Natural killer cell (primary cell): Measurements from ENCODE around the gene NCAM2. TPM values are rescaled to one million over a fixed set of nuclear protein-coding genes. Genes with fewer than 3 reads are reported as not detected.

ENCODE experiments used
- ATAC-seq, 3 donors: fragments of 150-1000 bp in 2 of 3; fragments of 200-7000 bp in 1 of 3; cut with Tn5 transposase; 1 replicate in 1 of 3; 2 replicates in 2 of 3; pipeline ENCODE4 v1.10.0; 2021; ENCODE audit warnings: mild to moderate bottlenecking in 2 of 3, moderate library complexity in 2 of 3
- DNase-seq, 2 donors: peaks; one replicate each; pipeline versions ENCODE4 v3.0.0 to v3.0.0-alpha.2; 2013 to 2021; ENCODE audit warnings: mixed read lengths in 1 of 2
- H3K27ac ChIP-seq: one replicate; pipeline ENCODE4 v1.5.1; 2013; ENCODE audit warnings: mild to moderate bottlenecking, low read length
- H3K27me3 ChIP-seq: one replicate; pipeline ENCODE4 v1.6.1; 2013; ENCODE audit warnings: low read length; ENCODE audit not compliant: control insufficient read depth, insufficient read depth
- H3K36me3 ChIP-seq: one replicate; pipeline ENCODE4 v1.6.1; 2013; ENCODE audit warnings: low read length; ENCODE audit not compliant: control insufficient read depth, insufficient read depth
- H3K4me1 ChIP-seq: one replicate; pipeline ENCODE4 v1.6.1; 2013; ENCODE audit warnings: low read length; ENCODE audit not compliant: control insufficient read depth, insufficient read depth
- H3K4me3 ChIP-seq: one replicate; pipeline ENCODE4 v1.5.1; 2013; ENCODE audit warnings: low read length
- H3K9me3 ChIP-seq: one replicate; pipeline ENCODE4 v1.6.1; 2013; ENCODE audit warnings: low read length; ENCODE audit not compliant: control insufficient read depth, insufficient read depth
- H3K27ac Mint-ChIP-seq, 2 donors: one replicate each; pipeline ENCODE4 v1.8.0; 2022; ENCODE audit warnings: mild to moderate bottlenecking in 2 of 2, mixed read lengths in 2 of 2, moderate library complexity in 1 of 2
- H3K27me3 Mint-ChIP-seq, 2 donors: one replicate each; pipeline ENCODE4 v1.8.0; 2022; ENCODE audit warnings: low read depth in 2 of 2, mixed read lengths in 2 of 2
- H3K36me3 Mint-ChIP-seq: one replicate; pipeline ENCODE4 v1.8.0; 2022; ENCODE audit warnings: mixed read lengths
- H3K4me1 Mint-ChIP-seq, 2 donors: one replicate each; pipeline ENCODE4 v1.8.0; 2022; ENCODE audit warnings: mixed read lengths in 2 of 2
- H3K4me3 Mint-ChIP-seq: one replicate; pipeline ENCODE4 v1.8.0; 2022; ENCODE audit warnings: mild to moderate bottlenecking, moderate library complexity, mixed read lengths
- H3K9me3 Mint-ChIP-seq, 2 donors: one replicate each; pipeline ENCODE4 v1.8.0; 2022; ENCODE audit warnings: mixed read lengths in 2 of 2
- WGBS: methylation state at CpG from one replicate; pipeline ENCODE4 v1.1.7; 2013; ENCODE audit warnings: missing lambda C conversion rate; ENCODE audit not compliant: insufficient coverage; 5-methylcytosine and 5-hydroxymethylcytosine counted together
- intact Hi-C: fragments of 100-400 bp; cut with micrococcal nuclease; formaldehyde crosslinking; loops from one replicate; pipeline ENCODE4 v1.14.2; 2022
- total RNA-seq, 4 donors: library from RNA; stranded (reverse); fragments of 120-200 nt in 1 of 4; gene quantifications; one replicate each; pipeline versions ENCODE4 v1.2.3 to v1.2.4, GENCODE V29; 2013 to 2022
- TF ChIP-seq, protein P1 (sequence below): fragments of 200-600 bp; IDR thresholded peaks from one replicate; pipeline ENCODE4 v1.8.0; 2022; ENCODE audit warnings: antibody characterized with exemption

The NCAM2 gene
- total RNA-seq, 3 donors from 2014 or later (not counting 1 experiment from before 2014, with no cell fraction given) = not detected

DNA sequence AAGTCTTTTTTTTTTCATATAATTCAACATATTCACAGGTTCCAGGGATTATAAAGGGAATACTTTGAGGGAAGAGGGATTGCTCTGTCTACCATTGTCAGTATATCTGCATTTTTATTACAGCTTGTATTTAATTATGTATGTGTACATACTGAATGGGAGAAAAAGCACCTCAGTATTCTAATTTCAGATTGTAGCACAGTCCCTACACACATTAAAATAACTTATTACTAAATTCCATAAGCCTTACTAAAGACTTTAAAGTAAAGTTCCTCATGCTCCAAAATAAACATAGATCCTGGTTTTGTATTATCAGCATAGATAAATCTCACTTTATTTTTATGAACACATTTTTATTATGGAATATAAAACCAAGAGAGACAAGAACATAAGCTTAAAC is 134.2 kb downstream of the NCAM2 start:
- Mint-ChIP-seq H3K9me3 (peaks cover 3 to 6% of the 10 kb centered on the region in 2 donors), H3K27ac (no peak overlapping the region), H3K4me1 (no peaks in the 10 kb centered on the region), H3K4me3 (no peak overlapping the region), H3K36me3 (no peaks in the 10 kb centered on the region), H3K27me3 (no peaks in the 10 kb centered on the region)
- Histone ChIP-seq H3K4me3 (no peak overlapping the region), H3K27me3 (no peaks in the 10 kb centered on the region), H3K9me3 (no peaks in the 10 kb centered on the region), H3K27ac (no peak overlapping the region), H3K4me1 (no peaks in the 10 kb centered on the region), H3K36me3 (no peaks in the 10 kb centered on the region)
- no peak for ATAC-seq
- intact Hi-C loops = no loop called here
- TF ChIP-seq, protein P1, sequence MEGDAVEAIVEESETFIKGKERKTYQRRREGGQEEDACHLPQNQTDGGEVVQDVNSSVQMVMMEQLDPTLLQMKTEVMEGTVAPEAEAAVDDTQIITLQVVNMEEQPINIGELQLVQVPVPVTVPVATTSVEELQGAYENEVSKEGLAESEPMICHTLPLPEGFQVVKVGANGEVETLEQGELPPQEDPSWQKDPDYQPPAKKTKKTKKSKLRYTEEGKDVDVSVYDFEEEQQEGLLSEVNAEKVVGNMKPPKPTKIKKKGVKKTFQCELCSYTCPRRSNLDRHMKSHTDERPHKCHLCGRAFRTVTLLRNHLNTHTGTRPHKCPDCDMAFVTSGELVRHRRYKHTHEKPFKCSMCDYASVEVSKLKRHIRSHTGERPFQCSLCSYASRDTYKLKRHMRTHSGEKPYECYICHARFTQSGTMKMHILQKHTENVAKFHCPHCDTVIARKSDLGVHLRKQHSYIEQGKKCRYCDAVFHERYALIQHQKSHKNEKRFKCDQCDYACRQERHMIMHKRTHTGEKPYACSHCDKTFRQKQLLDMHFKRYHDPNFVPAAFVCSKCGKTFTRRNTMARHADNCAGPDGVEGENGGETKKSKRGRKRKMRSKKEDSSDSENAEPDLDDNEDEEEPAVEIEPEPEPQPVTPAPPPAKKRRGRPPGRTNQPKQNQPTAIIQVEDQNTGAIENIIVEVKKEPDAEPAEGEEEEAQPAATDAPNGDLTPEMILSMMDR = no peak
- DNase-seq = no peak

DNA sequence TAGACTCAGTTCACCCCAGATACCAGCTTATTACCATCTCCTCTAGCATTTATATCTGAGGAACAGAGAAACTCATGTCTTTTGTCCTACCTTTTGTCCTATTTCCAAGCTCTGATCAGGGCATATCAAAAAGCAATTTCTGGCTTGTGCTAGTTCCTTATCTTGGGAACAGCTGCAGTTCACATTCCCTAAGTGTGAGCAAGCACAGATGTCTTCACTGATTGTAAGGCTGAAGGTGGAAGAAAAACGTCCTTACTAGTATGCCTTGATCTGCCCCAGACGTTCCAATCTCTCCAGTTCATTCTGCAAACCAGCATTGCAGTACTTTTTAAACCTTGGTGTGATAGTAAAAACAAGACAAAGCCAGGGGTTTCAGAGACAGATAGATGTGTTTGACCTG is 139.8 kb downstream of the NCAM2 start:
- H3K4me3 ChIP-seq = no peak overlapping the region
- ATAC-seq (no peak), DNase-seq (no peak)
- TF ChIP-seq, protein P1 = no peak
- no peaks in the 10 kb centered on the region for H3K4me1 ChIP-seq
- WGBS = 0% methylated on average over 1 of the region's 2 CpGs
- no peaks in the 10 kb centered on the region for H3K27me3 Mint-ChIP-seq
- H3K9me3 Mint-ChIP-seq = no peaks in the 10 kb centered on the region
- H3K4me3 Mint-ChIP-seq = no peak overlapping the region
- H3K9me3 ChIP-seq = no peaks in the 10 kb centered on the region
- no peaks in the 10 kb centered on the region for H3K27me3 ChIP-seq
- H3K36me3 Mint-ChIP-seq = no peaks in the 10 kb centered on the region
- H3K36me3 ChIP-seq = no peaks in the 10 kb centered on the region
- H3K27ac ChIP-seq = no peak overlapping the region
- no peak overlapping the region for H3K27ac Mint-ChIP-seq
- no peaks in the 10 kb centered on the region for H3K4me1 Mint-ChIP-seq
- intact Hi-C loops = no loop called here

DNA sequence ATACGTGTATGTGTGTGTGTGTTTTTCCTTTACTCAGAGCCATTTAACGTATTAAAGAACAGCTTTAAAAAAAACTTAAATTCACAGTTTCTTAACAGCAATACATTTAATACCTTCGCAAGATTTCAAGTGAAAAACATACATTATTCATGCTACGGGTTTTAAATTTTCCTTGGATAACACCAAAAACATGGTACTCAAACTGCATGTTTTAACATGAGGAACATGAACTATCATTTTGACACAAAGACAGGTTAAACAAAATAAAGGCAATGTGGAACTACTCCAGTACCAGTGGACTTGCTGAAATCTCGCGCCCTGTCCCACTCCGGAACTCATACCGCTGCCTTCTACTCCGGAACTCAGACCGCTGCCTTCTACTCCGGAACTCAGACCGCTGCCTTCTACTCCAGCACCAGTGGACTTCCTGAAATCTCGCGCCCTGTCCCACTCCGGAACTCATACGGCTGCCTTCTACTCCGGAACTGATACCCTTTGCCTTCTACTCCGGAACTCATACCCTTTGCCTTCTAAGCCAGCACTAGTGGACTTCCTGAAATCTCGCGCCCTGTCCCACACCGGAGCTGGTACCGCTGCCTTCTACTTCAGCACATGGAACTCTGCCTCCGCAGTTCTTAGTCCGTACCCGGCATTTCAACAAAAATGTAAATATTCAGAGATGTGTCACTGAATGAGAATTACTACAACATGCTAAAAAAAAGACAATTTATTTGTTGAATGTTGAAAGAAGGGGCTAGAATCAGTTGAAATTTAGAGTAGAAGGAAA is 148.6 kb downstream of the NCAM2 start:
- no peak for ATAC-seq
- no peaks in the 10 kb centered on the region for H3K27me3 Mint-ChIP-seq
- no peak overlapping the region for H3K4me3 Mint-ChIP-seq
- Histone ChIP-seq H3K27me3 (no peaks in the 10 kb centered on the region), H3K9me3 (no peaks in the 10 kb centered on the region), H3K36me3 (no peaks in the 10 kb centered on the region), H3K4me3 (no peak overlapping the region), H3K27ac (no peak overlapping the region), H3K4me1 (no peaks in the 10 kb centered on the region)
- WGBS = 97% methylated on average over 23 of the region's 25 CpGs
- intact Hi-C loops = no loop called here
- no peak overlapping the region for H3K27ac Mint-ChIP-seq
- no peaks in the 10 kb centered on the region for H3K36me3 Mint-ChIP-seq
- H3K9me3 Mint-ChIP-seq = peaks cover 4 to 6% of the 10 kb centered on the region in 2 donors
- no peaks in the 10 kb centered on the region for H3K4me1 Mint-ChIP-seq
- no peak for DNase-seq
- TF ChIP-seq, protein P1 = no peak

DNA sequence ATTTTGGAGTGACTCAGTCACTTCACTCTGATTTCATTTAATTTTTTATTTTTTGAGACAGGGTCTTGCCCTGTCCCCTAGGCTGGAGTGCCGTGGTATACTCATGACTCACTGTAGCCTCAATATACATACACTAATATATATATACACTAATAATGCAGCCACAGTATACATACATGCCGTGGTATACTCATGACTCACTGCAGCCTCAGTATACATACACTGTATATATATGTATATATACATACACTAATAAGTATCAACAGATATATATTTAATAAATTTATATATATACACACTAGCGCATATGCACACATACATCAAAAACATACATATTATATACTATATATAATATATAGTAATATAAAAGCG is 149.2 kb downstream of the NCAM2 start:
- no peak for DNase-seq
- H3K36me3 ChIP-seq = no peaks in the 10 kb centered on the region
- no peaks in the 10 kb centered on the region for H3K4me1 Mint-ChIP-seq
- no peaks in the 10 kb centered on the region for H3K4me1 ChIP-seq
- intact Hi-C loops = no loop called here
- H3K9me3 ChIP-seq = no peaks in the 10 kb centered on the region
- no peak for ATAC-seq
- peaks cover 4 to 6% of the 10 kb centered on the region in 2 donors for H3K9me3 Mint-ChIP-seq
- 100% methylated on average over 1 of the region's 4 CpGs for WGBS
- no peak overlapping the region for H3K27ac ChIP-seq
- no peak overlapping the region for H3K4me3 ChIP-seq
- no peaks in the 10 kb centered on the region for H3K27me3 ChIP-seq
- no peaks in the 10 kb centered on the region for H3K27me3 Mint-ChIP-seq
- no peak overlapping the region for H3K27ac Mint-ChIP-seq
- H3K4me3 Mint-ChIP-seq = no peak overlapping the region
- H3K36me3 Mint-ChIP-seq = no peaks in the 10 kb centered on the region
- TF ChIP-seq, protein P1 = no peak
